ENCODE data around the gene USE1.

The USE1 gene

GRCh38 chr19:17245535-17245984 is 30.4 kb downstream of the USE1 start, which contains the start of gene NR2F6:
NR2F6 (minus strand) TSS chr19:17245919; CDS start chr19:17245220, 699 bp downstream.
- no peak within 1 kb of the TSS for H3K27ac ChIP-seq (ENCODE audit: low read depth, low read length)
- peak within 1 kb of the TSS; percentile 60 for H2AFZ ChIP-seq (ENCODE audit: low read length, unreplicated experiment)
- H3K27me3 ChIP-seq (ENCODE audit: insufficient read depth, low read length), result no peaks in the 10 kb centered on the region
- H3K4me1 ChIP-seq (ENCODE audit: control insufficient read depth, insufficient read depth, low read length, unreplicated experiment), result peaks cover 11% of the 10 kb centered on the region
- peaks cover 30% of the 10 kb centered on the region for H3K79me2 ChIP-seq (ENCODE audit: control insufficient read depth, insufficient read depth, low read length, unreplicated experiment)
- H3K4me3 ChIP-seq (ENCODE audit: low read depth, low read length), result peak within 1 kb of the TSS; percentile 90
- no peaks in the 10 kb centered on the region for H3K36me3 ChIP-seq (ENCODE audit: insufficient read depth, low read length)

- H3K27ac ChIP-seq (ENCODE audit: low read depth, low read length), result no peak overlapping the region
- H3K4me1 ChIP-seq (ENCODE audit: control insufficient read depth, insufficient read depth, low read length, unreplicated experiment), result peaks cover 11% of the 10 kb centered on the region
- peak overlapping the region; percentile 63; the same call in 1 of the 2 replicates for H3K4me3 ChIP-seq (ENCODE audit: low read depth, low read length)
- H3K36me3 ChIP-seq (ENCODE audit: insufficient read depth, low read length), result no peaks in the 10 kb centered on the region
- H2AFZ ChIP-seq (ENCODE audit: low read length, unreplicated experiment), result no peak overlapping the region
- peaks cover 26% of the 10 kb centered on the region for H3K79me2 ChIP-seq (ENCODE audit: control insufficient read depth, insufficient read depth, low read length, unreplicated experiment)
- no peaks in the 10 kb centered on the region for H3K27me3 ChIP-seq (ENCODE audit: insufficient read depth, low read length)
Measured at GRCh38 chr19:17246681-17247425, 31.7 kb downstream of the USE1 start.

- H3K36me3 ChIP-seq (ENCODE audit: insufficient read depth, low read length), result no peaks in the 10 kb centered on the region
- H3K4me3 ChIP-seq (ENCODE audit: low read depth, low read length), result no peak overlapping the region
- no peak overlapping the region for H2AFZ ChIP-seq (ENCODE audit: low read length, unreplicated experiment)
- peaks cover 19% of the 10 kb centered on the region for H3K79me2 ChIP-seq (ENCODE audit: control insufficient read depth, insufficient read depth, low read length, unreplicated experiment)
- H3K27me3 ChIP-seq (ENCODE audit: insufficient read depth, low read length), result no peaks in the 10 kb centered on the region
- H3K4me1 ChIP-seq (ENCODE audit: control insufficient read depth, insufficient read depth, low read length, unreplicated experiment), result peaks cover 11% of the 10 kb centered on the region
- H3K27ac ChIP-seq (ENCODE audit: low read depth, low read length), result no peak overlapping the region
Measured at GRCh38 chr19:17248011-17248776, 33.0 kb downstream of the USE1 start.

- Histone ChIP-seq H3K27me3 (ENCODE audit: insufficient read depth, low read length) (no peaks in the 10 kb centered on the region), H3K27ac (ENCODE audit: low read depth, low read length) (no peak overlapping the region), H3K79me2 (ENCODE audit: control insufficient read depth, insufficient read depth, low read length, unreplicated experiment) (peaks cover under 1% of the 10 kb centered on the region), H3K4me1 (ENCODE audit: control insufficient read depth, insufficient read depth, low read length, unreplicated experiment) (peaks cover 11% of the 10 kb centered on the region), H3K36me3 (ENCODE audit: insufficient read depth, low read length) (no peaks in the 10 kb centered on the region), H3K4me3 (ENCODE audit: low read depth, low read length) (no peak overlapping the region), H2AFZ (ENCODE audit: low read length, unreplicated experiment) (no peak overlapping the region)
Measured at GRCh38 chr19:17249887-17250548, 34.9 kb downstream of the USE1 start.

GRCh38 chr19:17254636-17255035 is 39.5 kb downstream of the USE1 start:
- Histone ChIP-seq H2AFZ (ENCODE audit: low read length, unreplicated experiment) (no peak overlapping the region), H3K27ac (ENCODE audit: low read depth, low read length) (no peak overlapping the region), H3K4me3 (ENCODE audit: low read depth, low read length) (no peak overlapping the region), H3K4me1 (ENCODE audit: control insufficient read depth, insufficient read depth, low read length, unreplicated experiment) (no peaks in the 10 kb centered on the region), H3K36me3 (ENCODE audit: insufficient read depth, low read length) (no peaks in the 10 kb centered on the region), H3K27me3 (ENCODE audit: insufficient read depth, low read length) (no peaks in the 10 kb centered on the region), H3K79me2 (ENCODE audit: control insufficient read depth, insufficient read depth, low read length, unreplicated experiment) (no peaks in the 10 kb centered on the region)

- Histone ChIP-seq H3K4me1 (ENCODE audit: control insufficient read depth, insufficient read depth, low read length, unreplicated experiment) (no peaks in the 10 kb centered on the region), H3K4me3 (ENCODE audit: low read depth, low read length) (no peak overlapping the region), H3K36me3 (ENCODE audit: insufficient read depth, low read length) (no peaks in the 10 kb centered on the region), H3K79me2 (ENCODE audit: control insufficient read depth, insufficient read depth, low read length, unreplicated experiment) (no peaks in the 10 kb centered on the region), H2AFZ (ENCODE audit: low read length, unreplicated experiment) (no peak overlapping the region), H3K27me3 (ENCODE audit: insufficient read depth, low read length) (no peaks in the 10 kb centered on the region), H3K27ac (ENCODE audit: low read depth, low read length) (no peak overlapping the region)
Measured at GRCh38 chr19:17255150-17255621, 40.0 kb downstream of the USE1 start.

- Histone ChIP-seq H3K4me1 (ENCODE audit: control insufficient read depth, insufficient read depth, low read length, unreplicated experiment) (no peaks in the 10 kb centered on the region), H2AFZ (ENCODE audit: low read length, unreplicated experiment) (no peak overlapping the region), H3K27me3 (ENCODE audit: insufficient read depth, low read length) (no peaks in the 10 kb centered on the region), H3K36me3 (ENCODE audit: insufficient read depth, low read length) (no peaks in the 10 kb centered on the region), H3K79me2 (ENCODE audit: control insufficient read depth, insufficient read depth, low read length, unreplicated experiment) (no peaks in the 10 kb centered on the region), H3K4me3 (ENCODE audit: low read depth, low read length) (no peak overlapping the region), H3K27ac (ENCODE audit: low read depth, low read length) (no peak overlapping the region)
Measured at GRCh38 chr19:17256130-17256529, 41.0 kb downstream of the USE1 start.

- Histone ChIP-seq H3K4me1 (ENCODE audit: control insufficient read depth, insufficient read depth, low read length, unreplicated experiment) (no peaks in the 10 kb centered on the region), H3K4me3 (ENCODE audit: low read depth, low read length) (no peak overlapping the region), H3K27me3 (ENCODE audit: insufficient read depth, low read length) (no peaks in the 10 kb centered on the region), H3K27ac (ENCODE audit: low read depth, low read length) (no peak overlapping the region), H3K79me2 (ENCODE audit: control insufficient read depth, insufficient read depth, low read length, unreplicated experiment) (no peaks in the 10 kb centered on the region), H2AFZ (ENCODE audit: low read length, unreplicated experiment) (no peak overlapping the region), H3K36me3 (ENCODE audit: insufficient read depth, low read length) (no peaks in the 10 kb centered on the region)
Measured at GRCh38 chr19:17259118-17259780, 44.1 kb downstream of the USE1 start.

GRCh38 chr19:17259934-17260333 is 44.8 kb downstream of the USE1 start:
- no peak overlapping the region for H3K4me3 ChIP-seq (ENCODE audit: low read depth, low read length)
- no peaks in the 10 kb centered on the region for H3K27me3 ChIP-seq (ENCODE audit: insufficient read depth, low read length)
- H2AFZ ChIP-seq (ENCODE audit: low read length, unreplicated experiment), result no peak overlapping the region
- H3K27ac ChIP-seq (ENCODE audit: low read depth, low read length), result no peak overlapping the region
- H3K4me1 ChIP-seq (ENCODE audit: control insufficient read depth, insufficient read depth, low read length, unreplicated experiment), result no peaks in the 10 kb centered on the region
- no peaks in the 10 kb centered on the region for H3K79me2 ChIP-seq (ENCODE audit: control insufficient read depth, insufficient read depth, low read length, unreplicated experiment)
- H3K36me3 ChIP-seq (ENCODE audit: insufficient read depth, low read length), result no peaks in the 10 kb centered on the region

GRCh38 chr19:17260842-17261325 is 45.7 kb downstream of the USE1 start:
- Histone ChIP-seq H3K27me3 (ENCODE audit: insufficient read depth, low read length) (no peaks in the 10 kb centered on the region), H3K27ac (ENCODE audit: low read depth, low read length) (no peak overlapping the region), H3K36me3 (ENCODE audit: insufficient read depth, low read length) (no peaks in the 10 kb centered on the region), H3K4me1 (ENCODE audit: control insufficient read depth, insufficient read depth, low read length, unreplicated experiment) (no peaks in the 10 kb centered on the region), H3K4me3 (ENCODE audit: low read depth, low read length) (no peak overlapping the region), H3K79me2 (ENCODE audit: control insufficient read depth, insufficient read depth, low read length, unreplicated experiment) (no peaks in the 10 kb centered on the region), H2AFZ (ENCODE audit: low read length, unreplicated experiment) (no peak overlapping the region)
